GM23248 (cell line): ENCODE data around the gene CCDC18.

ENCODE experiments used
- EZH2 ChIP-seq: fragments of 200-600 bp; sonication (generic); IDR thresholded peaks from 2 replicates; pipeline ENCODE4 v1.6.1; 2018; ENCODE audit warnings: antibody characterized with exemption, mild to moderate bottlenecking; ENCODE audit not compliant: insufficient read depth, poor library complexity, severe bottlenecking
- EZH2phosphoT487 ChIP-seq: fragments of 200-600 bp; sonication (generic); IDR thresholded peaks from 2 replicates; pipeline ENCODE4 v1.6.1; 2018; ENCODE audit warnings: antibody characterized with exemption, moderate library complexity, mild to moderate bottlenecking, low read depth; ENCODE audit not compliant: insufficient read depth

DNA sequence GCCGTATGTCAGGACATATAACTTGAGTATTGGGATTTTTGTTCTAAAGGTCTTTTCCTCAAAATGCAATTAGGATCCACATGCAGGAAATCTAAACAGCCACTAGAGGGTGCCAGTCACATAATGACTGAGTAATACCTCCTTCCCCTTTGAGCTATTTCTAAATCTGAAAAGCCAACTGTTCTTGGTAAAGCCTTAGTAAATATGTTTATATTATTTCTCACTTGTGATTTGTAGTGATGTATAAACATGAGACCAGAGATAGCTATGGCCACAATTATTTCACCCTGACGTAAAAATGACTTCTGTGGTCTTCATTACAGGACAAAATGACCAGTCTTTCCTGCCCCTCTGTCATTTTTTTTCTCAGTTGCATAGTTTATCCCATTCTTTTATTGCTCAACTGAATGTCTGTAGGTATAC, 124.2 kb downstream of the CCDC18 start:
- TF ChIP-seq EZH2phosphoT487: no peak
- TF ChIP-seq EZH2: no peak
